RWPE1 (cell line): ENCODE measurements around the gene CLSTN2.

Experiments
- CTCF ChIA-PET: fragments of 350-600 bp; sonication (Branson Sonifier 250); formaldehyde crosslinking; extraction: SDS; loops from one replicate; lab custom pipeline; 2021; lab: Yijun Ruan, JAX
- POLR2A ChIA-PET: fragments of 400-600 bp; formaldehyde crosslinking; extraction: SDS; loops from one replicate; lab custom pipeline; 2020; ENCODE audit warnings: antibody characterized with exemption; ENCODE audit not compliant: low non-redundant PET; lab: Yijun Ruan, JAX
- DNase-seq: peaks from one replicate; pipeline ENCODE4 v3.0.0; 2012; ENCODE audit warnings: low spot score
- H3K27ac ChIP-seq: fragments of 450-650 bp; 2 replicates; pipeline ENCODE4 v1.5.1; 2017
- CTCF ChIP-seq: fragments of 450-650 bp; conservative IDR thresholded peaks from 2 replicates; pipeline ENCODE4 v1.5.1; 2017; ENCODE audit warnings: low read depth, mild to moderate bottlenecking

The CLSTN2 gene

DNA sequence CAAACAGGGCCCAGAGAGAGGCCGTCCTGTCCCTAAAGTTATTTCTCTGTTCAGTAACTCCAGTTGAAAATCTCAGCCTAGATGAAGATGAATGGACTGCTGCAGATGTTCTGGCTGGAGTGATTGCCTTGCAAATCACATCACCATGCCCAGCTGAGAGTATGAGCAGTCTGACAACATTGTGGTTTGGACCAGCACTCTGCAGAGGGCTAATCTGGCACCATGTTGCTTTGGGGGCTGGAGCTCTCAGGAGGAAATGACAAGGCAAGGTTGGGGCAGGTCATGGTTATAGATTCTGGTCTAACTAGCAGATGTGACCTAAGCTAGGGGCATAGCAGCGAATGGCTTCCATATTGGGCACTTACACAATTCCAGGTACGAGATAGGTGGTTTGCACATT lies 314.2 kb downstream of the CLSTN2 start:
- TF ChIP-seq CTCF, result no peak
- DNase-seq, result no peak
- no peak overlapping the region for H3K27ac ChIP-seq
- ChIA-PET POLR2A (no interaction called here), CTCF (no interaction called here)

GRCh38 chr3:140250010-140250855 lies 315.2 kb downstream of the CLSTN2 start:
- ChIA-PET POLR2A (no interaction called here), CTCF (no interaction called here)
- no peak for TF ChIP-seq CTCF
- no peak overlapping the region for H3K27ac ChIP-seq
- DNase-seq, result no peak

- DNase-seq, result no peak
- TF ChIP-seq CTCF, result no peak
- ChIA-PET POLR2A (no interaction called here), CTCF (no interaction called here)
- H3K27ac ChIP-seq, result no peak overlapping the region
Measured at GRCh38 chr3:140250945-140251344, 316.0 kb downstream of the CLSTN2 start.

DNA sequence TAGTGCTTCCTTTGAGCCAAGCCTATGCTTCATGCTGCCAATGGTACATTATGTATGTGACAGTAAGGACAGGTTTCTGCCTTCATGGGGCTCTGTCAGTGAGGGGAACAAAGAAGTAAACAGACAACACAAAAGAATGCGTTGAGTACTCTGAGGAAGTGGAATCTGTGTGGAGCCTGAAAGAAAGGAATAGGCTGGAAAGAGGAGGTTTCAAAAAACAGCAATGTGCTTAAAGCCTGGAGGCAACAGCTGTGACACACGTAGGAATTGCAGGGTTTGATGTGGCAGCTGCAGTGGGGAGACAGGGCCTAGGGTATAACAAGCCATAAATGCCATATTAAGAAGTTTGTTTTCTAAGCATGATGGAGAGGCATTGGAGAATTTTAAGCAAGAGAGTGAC lies 316.7 kb downstream of the CLSTN2 start:
- no peak for TF ChIP-seq CTCF
- ChIA-PET POLR2A (no interaction called here), CTCF (no interaction called here)
- no peak for DNase-seq
- no peak overlapping the region for H3K27ac ChIP-seq

DNA sequence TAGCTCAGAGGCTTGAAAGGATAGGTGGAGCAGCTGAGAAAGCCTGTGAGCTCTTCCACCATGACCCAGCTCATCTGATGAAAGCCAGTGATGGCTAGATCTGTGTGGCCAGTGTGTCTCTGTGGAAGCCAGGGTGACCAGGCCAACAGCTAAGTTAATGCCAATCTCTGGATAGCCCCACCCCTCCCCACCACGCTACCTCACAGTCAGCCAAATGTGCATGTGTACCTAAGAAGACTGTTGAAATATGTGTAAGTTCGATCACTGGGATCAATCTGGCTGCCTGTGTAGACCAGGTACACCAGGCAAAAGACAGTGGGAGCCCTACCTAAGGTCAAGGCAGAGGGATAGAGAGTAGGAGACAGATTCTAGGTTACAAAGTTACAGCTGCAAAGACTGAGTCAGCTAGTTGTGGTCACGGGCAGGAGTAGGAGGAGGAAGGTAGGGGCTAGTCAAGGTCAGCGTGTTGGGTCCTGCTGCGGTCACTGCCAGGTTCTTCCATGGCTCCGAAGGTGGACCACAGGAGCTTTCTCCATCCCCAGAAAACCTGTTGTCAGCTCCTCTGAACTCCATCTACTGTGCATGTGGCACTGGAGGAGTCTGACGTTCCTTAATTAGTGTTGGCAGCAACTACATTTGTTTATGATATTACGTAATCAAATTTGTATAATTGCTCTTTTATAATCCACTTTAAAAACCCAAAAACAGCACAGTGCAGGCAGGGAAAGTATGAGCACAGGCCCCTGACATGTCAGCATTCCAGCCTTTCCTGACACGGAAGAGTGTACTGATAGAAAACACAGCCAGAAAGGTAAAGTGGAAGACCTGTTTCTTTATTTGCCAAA lies 318.0 kb downstream of the CLSTN2 start:
- CTCF ChIA-PET, result interaction anchor here (0.5 to 0.7 kb wide), 2 partner anchors 247 to 700 kb away, joined by 3 to 6 read pairs; no protein-coding TSS in a partner anchor
- DNase-seq, result no peak
- TF ChIP-seq CTCF, result no peak
- POLR2A ChIA-PET, result no interaction called here
- no peak overlapping the region for H3K27ac ChIP-seq

DNA sequence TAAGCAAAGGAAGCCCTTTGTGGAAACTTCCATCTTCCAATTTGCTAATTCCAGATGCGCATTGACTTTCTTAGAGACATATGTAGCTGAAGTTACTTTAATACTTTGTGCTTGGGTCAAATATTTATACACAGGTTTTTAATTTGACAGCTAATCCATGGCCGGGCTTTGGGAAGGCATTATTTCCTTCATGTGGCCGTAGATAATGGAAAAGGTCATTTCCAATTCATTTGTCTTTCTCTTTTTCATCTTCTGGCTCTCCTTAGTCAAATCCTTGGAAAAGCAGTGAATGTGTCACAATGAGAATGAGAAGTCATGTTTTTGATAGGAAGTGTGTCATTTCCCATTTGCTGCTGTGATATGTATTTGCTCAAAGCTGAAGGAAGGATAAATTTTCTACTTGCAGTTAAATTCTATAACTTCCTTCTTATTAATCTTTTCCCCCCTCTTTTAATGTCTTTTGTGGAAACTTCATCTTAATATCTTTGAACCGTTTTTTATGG lies 323.3 kb downstream of the CLSTN2 start:
- no peak for DNase-seq
- POLR2A ChIA-PET, result no interaction called here
- H3K27ac ChIP-seq, result no peak overlapping the region
- CTCF ChIA-PET, result interaction anchor here (0.5 to 0.6 kb wide), 2 partner anchors 109 to 297 kb away, joined by 3 read pairs; no protein-coding TSS in a partner anchor
- no peak for TF ChIP-seq CTCF
